Hematopoietic multipotent progenitor cell (in vitro differentiated cells): ENCODE measurements around the gene APOLD1. TPM values are rescaled to one million over a fixed set of nuclear protein-coding genes. Genes with fewer than 3 reads are reported as not detected.
A peak's percentile ranks its signal among the peaks of the same experiment; 100 is the strongest.
"Not testable (repeated sequence)": the region's sequence is repeated elsewhere in the genome, so short reads cannot be mapped to it uniquely, and the experiment has no call there.

Experiments used
- DNase-seq, 3 donors: peaks; one replicate each; pipeline ENCODE4 v3.0.0-alpha.2; 2011 to 2015; ENCODE audit warnings: low read depth in 2 of 3, low spot score in 2 of 3
- total RNA-seq: library from RNA; depleted of rRNA; stranded (reverse); fragments of >200 nt; gene quantifications from one replicate; pipeline ENCODE4 v1.2.3, GENCODE V29; 2012

Gene APOLD1
- total RNA-seq: 2.7 TPM

- no peak for DNase-seq
Measured at GRCh38 chr12:12784911-12785814, at the start of gene APOLD1. Gene APOLD1 (plus strand): TSS chr12:12785659. CDS start chr12:12785692, 33 bp downstream.

GRCh38 chr12:12736759-12737676 lies 48.4 kb upstream of the APOLD1 start:
- DNase-seq: peak in 2 of 3 donors; percentile 56 to 67

- not testable (repeated sequence) for DNase-seq
Measured at GRCh38 chr12:12738152-12738551, 47.3 kb upstream of the APOLD1 start.

GRCh38 chr12:12741660-12742059 lies 43.8 kb upstream of the APOLD1 start:
- DNase-seq: no peak

GRCh38 chr12:12744546-12745305 lies 40.7 kb upstream of the APOLD1 start:
- DNase-seq: no peak

- no peak for DNase-seq
Measured at GRCh38 chr12:12745576-12746211, 39.8 kb upstream of the APOLD1 start.

GRCh38 chr12:12747278-12747677 lies 38.2 kb upstream of the APOLD1 start:
- no peak for DNase-seq

- DNase-seq: no peak
Measured at GRCh38 chr12:12748044-12748443, 37.4 kb upstream of the APOLD1 start.

GRCh38 chr12:12749433-12749832 lies 36.0 kb upstream of the APOLD1 start:
- DNase-seq: no peak

- DNase-seq: no peak
Measured at GRCh38 chr12:12755923-12756322, 29.5 kb upstream of the APOLD1 start.

GRCh38 chr12:12757121-12757520 lies 28.3 kb upstream of the APOLD1 start:
- no peak for DNase-seq

- DNase-seq: no peak
Measured at GRCh38 chr12:12759234-12759915, 26.1 kb upstream of the APOLD1 start.

GRCh38 chr12:12764824-12765223 lies 20.6 kb upstream of the APOLD1 start:
- DNase-seq: no peak

GRCh38 chr12:12770262-12770661 lies 15.2 kb upstream of the APOLD1 start:
- DNase-seq: no peak

- DNase-seq: no peak
Measured at GRCh38 chr12:12774791-12775190, 10.7 kb upstream of the APOLD1 start.

GRCh38 chr12:12776261-12776660 lies 9.2 kb upstream of the APOLD1 start:
- DNase-seq: no peak

- no peak for DNase-seq
Measured at GRCh38 chr12:12777092-12777491, 8.4 kb upstream of the APOLD1 start.

- DNase-seq: no peak
Measured at GRCh38 chr12:12779007-12779406, 6.5 kb upstream of the APOLD1 start.

GRCh38 chr12:12779529-12779928 lies 5.9 kb upstream of the APOLD1 start:
- peak in 1 of 3 donors; percentile 5 for DNase-seq

- DNase-seq: no peak
Measured at GRCh38 chr12:12784116-12784515, 1.3 kb upstream of the APOLD1 start.
